Ureter (tissue), 1 donor: ENCODE data around the gene IL36RN. TPM values are rescaled to one million over a fixed set of nuclear protein-coding genes. Genes with fewer than 3 reads are reported as not detected.

ENCODE experiments used
- DNase-seq: peaks from one replicate; pipeline ENCODE4 v3.0.0-alpha.2; 2020; ENCODE audit warnings: low spot score
- total RNA-seq: library from RNA; stranded (reverse); gene quantifications from one replicate; pipeline ENCODE4 v1.2.4, GENCODE V29; 2023
- donor health status: DM: yes; HTN: yes; CAD: no.

The IL36RN gene
- total RNA-seq, 1 donor from 2014 or later = not detected

- no peak for DNase-seq
These were observed 43.1 kb downstream of the IL36RN start for GRCh38 chr2:113102133-113102532.

- DNase-seq = no peak
These were observed 44.3 kb downstream of the IL36RN start for GRCh38 chr2:113103277-113103676.

DNA sequence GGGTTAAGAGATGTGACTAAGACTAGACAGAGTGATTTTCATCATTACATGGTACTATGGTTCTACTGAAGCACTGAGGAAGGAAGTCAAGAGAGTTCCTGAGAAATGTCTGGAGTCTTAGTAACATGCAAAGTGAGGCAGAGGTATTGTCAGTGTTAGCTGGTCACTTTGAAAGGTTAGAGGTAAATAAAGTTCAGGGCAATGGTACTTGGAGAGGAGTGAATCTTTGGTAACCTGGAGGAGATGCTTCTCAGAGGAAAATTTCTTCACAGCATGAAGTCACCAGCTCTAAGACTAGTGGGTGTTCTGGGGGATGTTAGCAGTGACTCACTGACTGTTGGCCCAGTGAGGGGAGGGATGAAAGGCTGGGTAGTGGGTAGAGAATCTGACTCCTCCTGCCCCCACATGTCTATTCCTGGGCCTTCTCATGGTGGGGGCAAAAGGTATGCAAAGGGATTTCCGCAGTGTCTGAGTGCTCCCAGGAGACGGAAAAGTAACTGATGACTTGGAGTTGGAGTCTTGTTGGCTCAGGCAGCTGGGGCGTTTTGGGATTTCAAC lies 45.1 kb downstream of the IL36RN start:
- DNase-seq = no peak

DNA sequence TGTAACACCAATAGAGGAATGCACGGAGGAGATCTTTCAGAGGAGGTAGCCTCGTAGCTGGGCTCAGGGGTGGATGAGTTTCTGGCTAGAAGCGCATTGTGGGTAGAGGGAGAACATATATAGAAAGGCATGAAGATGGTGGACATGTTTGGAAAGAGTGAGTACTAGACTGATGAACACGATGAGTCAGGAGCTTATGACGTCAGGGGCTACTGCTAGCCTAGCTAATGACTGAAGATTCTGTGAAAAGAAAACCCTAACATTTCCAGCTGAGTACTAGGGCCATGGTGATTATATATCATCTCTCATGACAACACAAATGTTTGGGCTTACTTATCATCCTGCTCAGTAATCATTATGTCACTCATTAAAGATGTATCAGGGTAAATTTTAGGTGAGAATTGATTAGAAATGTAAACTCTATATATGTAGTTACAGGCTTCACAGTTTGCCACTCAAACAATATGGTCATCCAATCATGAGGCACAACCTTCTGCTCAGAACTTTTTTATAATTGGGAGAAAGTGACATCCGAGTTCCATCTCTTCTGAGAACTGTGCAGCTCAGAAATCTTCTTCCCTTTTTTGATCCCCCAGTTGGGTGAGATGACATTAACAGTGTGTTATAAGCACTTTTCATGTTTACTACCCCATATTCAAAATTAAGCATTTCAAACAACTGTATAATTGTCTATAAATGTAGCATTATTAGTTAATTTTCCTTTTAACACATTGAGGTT lies 46.2 kb downstream of the IL36RN start:
- no peak for DNase-seq

DNA sequence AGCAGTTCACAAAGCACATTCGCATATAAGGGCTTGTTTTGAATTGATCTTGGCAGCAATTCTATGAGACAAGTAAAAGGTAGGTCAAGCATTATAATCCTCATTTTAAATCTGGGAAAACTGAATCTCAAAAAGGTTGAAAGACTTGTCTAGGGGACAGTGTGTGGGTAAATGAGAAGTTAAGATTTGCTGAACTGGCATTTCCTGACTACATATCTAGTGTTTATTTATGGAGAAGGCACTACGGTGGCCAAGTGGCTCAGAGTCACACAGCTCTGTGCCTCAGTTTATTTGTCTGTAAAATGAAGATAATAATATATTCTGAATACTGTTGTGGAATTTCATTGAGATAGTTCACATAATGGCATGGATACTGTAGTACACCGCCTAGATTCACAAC lies 52.1 kb downstream of the IL36RN start:
- no peak for DNase-seq

DNA sequence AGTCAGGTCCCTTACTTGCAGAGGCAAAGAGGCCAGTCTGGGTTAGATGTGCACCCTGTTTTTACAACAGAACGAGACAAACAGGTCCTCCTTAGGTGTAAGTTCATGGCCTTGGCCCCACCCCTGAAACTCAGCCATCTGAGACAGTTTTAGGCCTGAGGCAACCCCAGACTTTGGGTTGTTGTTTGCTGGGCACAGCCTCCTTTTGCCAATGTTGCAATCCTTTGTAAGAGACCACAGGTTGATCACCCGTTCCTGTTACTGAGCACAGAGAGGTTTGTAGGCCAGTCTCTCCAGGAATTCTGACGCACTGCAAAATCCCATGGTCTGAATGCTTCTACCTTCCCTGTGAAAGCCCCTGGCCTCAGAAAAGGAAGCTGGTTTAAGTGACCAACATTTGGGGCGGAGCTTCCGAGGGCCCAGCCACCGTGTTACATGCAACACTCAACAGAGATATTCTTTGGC lies 52.9 kb downstream of the IL36RN start:
- no peak for DNase-seq

DNA sequence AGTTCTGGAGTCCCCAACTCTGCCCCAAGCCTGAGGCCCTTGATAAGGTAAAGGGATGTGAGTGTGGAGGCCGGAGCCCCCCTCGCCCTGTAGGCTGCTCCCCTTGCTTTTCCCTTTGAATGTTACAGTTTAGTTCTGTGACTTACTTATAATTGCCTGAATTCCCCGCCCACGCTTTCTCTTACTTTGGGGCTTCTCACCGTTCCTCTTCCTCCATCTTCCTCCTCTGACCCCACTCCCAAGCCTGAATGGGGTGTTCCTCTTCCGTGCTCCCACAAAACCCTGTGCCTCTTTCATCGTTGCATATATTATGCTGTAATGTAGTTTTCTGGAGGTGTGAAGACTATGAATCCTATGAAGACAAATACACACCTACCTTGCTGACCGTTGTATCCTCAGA lies 53.4 kb downstream of the IL36RN start:
- DNase-seq = no peak

GRCh38 chr2:113112871-113113270 lies 53.9 kb downstream of the IL36RN start:
- DNase-seq = no peak

GRCh38 chr2:113113807-113114206 lies 54.8 kb downstream of the IL36RN start:
- DNase-seq = no peak

Other genes with a start within 250 kb of the IL36RN start
- 3.5 TPM for gene IL1B, start 222.4 kb upstream of the IL36RN start, total RNA-seq
- gene IL37, start 148.0 kb upstream of the IL36RN start, total RNA-seq = not detected
- gene IL36G, start 81.2 kb upstream of the IL36RN start, total RNA-seq = not detected
- gene IL36A, start 53.7 kb upstream of the IL36RN start, total RNA-seq = not detected
- not detected for gene IL36B, start 6.3 kb upstream of the IL36RN start, total RNA-seq
- not detected for gene IL1F10, start 8.8 kb downstream of the IL36RN start, total RNA-seq
- gene IL1RN, start 68.4 kb downstream of the IL36RN start, total RNA-seq = 80.2 TPM
- 55.1 TPM for gene PSD4, start 114.8 kb downstream of the IL36RN start, total RNA-seq
- 160 TPM for gene PAX8, start 219.7 kb downstream of the IL36RN start, total RNA-seq